Measurements from ENCODE around the gene DYNLRB1. TPM values are rescaled to one million over a fixed set of nuclear protein-coding genes. Genes with fewer than 3 reads are reported as not detected.

The DYNLRB1 gene
- total and polyA plus RNA-seq, 9 of the 15 experiments (the other 6 are each of a cell fraction or from before 2014, with no cell fraction given) = 48.7 to 358 (median 121) TPM

GRCh38 chr20:34516247-34517113 lies at the start of gene DYNLRB1 (continued):
- TF ChIP-seq THAP12 (CRISPR knock-in tag; IDR thresholded peaks at IDR 0.05) (peak; percentile 11; the same call in 1 of the 2 replicates), ELF1 (tag; IDR thresholded peaks at IDR 0.05) (peak; percentile 79), MNT (conservative IDR thresholded peaks at IDR 0.05) (peak; percentile 45 to 79; a peak in 3 of 4 replicates), C11orf30 (IDR thresholded peaks at IDR 0.05; ENCODE audit: low read depth) (peak; percentile 71), ZNF12 (CRISPR knock-in tag; IDR thresholded peaks at IDR 0.05) (peak; percentile 22; the same call in 1 of the 2 replicates), MBD2 (IDR thresholded peaks at IDR 0.05; ENCODE audit: borderline replicate concordance, low read depth) (peak; percentile 75; the same call in 1 of the 2 replicates), ETV5 (CRISPR knock-in tag; IDR thresholded peaks at IDR 0.05; ENCODE audit: low read depth) (peak; percentile 81; the same call in 1 of the 2 replicates), NR2C2 (CRISPR knock-in tag; IDR thresholded peaks at IDR 0.05) (no peak; the same call in 1 of the 2 replicates), NR2C2 (tag; IDR thresholded peaks at IDR 0.05) (peak; percentile 52; the same call in 1 of the 2 replicates), GABPB1 (CRISPR knock-in tag; IDR thresholded peaks at IDR 0.05) (peak; percentile 84), MCM2 (IDR thresholded peaks at IDR 0.05; ENCODE audit: low read depth) (no peak), ZNF830 (CRISPR knock-in tag; IDR thresholded peaks at IDR 0.05) (0 out of 2 replicates have a peak, but pooled peaks have one; percentile 13), MEIS2 (IDR thresholded peaks at IDR 0.05; ENCODE audit: partially characterized antibody) (peak; percentile 74), ZNF766 (CRISPR knock-in tag; conservative IDR thresholded peaks at IDR 0.05) (no peak), TAF1 (IDR thresholded peaks at IDR 0.05; ENCODE audit: control insufficient read depth, extremely low read depth, insufficient read depth, low read length, severe bottlenecking) (peak; percentile 43), SIN3B (IDR thresholded peaks at IDR 0.05; ENCODE audit: low read depth) (peak; percentile 78; the same call in 1 of the 2 replicates), CREB1 (IDR thresholded peaks at IDR 0.05) (0 out of 2 replicates have a peak, but pooled peaks have one; percentile 37), CREB1 (CRISPR knock-in tag; IDR thresholded peaks at IDR 0.05) (no peak)
- TF ChIP-seq, protein P1, sequence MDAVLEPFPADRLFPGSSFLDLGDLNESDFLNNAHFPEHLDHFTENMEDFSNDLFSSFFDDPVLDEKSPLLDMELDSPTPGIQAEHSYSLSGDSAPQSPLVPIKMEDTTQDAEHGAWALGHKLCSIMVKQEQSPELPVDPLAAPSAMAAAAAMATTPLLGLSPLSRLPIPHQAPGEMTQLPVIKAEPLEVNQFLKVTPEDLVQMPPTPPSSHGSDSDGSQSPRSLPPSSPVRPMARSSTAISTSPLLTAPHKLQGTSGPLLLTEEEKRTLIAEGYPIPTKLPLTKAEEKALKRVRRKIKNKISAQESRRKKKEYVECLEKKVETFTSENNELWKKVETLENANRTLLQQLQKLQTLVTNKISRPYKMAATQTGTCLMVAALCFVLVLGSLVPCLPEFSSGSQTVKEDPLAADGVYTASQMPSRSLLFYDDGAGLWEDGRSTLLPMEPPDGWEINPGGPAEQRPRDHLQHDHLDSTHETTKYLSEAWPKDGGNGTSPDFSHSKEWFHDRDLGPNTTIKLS (IDR thresholded peaks at IDR 0.05; ENCODE audit: borderline replicate concordance, low read depth) = peak; percentile 17; the same call in 1 of the 2 replicates

All from K562 (cell line).